GM18951 (cell line): ENCODE measurements around the gene CHCHD1.
"Not testable (repeated sequence)": the region's sequence is repeated elsewhere in the genome, so short reads cannot be mapped to it uniquely, and the experiment has no call there.

Experiments
- POLR2A ChIP-seq: IDR thresholded peaks from 4 replicates; pipeline ENCODE4 v1.6.1; 2011; ENCODE audit warnings: mild to moderate bottlenecking; ENCODE audit not compliant: insufficient read length, insufficient read depth; ENCODE audit errors: extremely low read depth
- in situ Hi-C: fragments of 300-500 bp; cut with MboI; formaldehyde crosslinking; loops from one replicate; pipeline ENCODE4 v1.12.0; 2022; ENCODE audit warnings: low sequenced_read_pairs, mixed read lengths, inconsistent platforms; ENCODE audit not compliant: unreplicated experiment

Gene CHCHD1

DNA sequence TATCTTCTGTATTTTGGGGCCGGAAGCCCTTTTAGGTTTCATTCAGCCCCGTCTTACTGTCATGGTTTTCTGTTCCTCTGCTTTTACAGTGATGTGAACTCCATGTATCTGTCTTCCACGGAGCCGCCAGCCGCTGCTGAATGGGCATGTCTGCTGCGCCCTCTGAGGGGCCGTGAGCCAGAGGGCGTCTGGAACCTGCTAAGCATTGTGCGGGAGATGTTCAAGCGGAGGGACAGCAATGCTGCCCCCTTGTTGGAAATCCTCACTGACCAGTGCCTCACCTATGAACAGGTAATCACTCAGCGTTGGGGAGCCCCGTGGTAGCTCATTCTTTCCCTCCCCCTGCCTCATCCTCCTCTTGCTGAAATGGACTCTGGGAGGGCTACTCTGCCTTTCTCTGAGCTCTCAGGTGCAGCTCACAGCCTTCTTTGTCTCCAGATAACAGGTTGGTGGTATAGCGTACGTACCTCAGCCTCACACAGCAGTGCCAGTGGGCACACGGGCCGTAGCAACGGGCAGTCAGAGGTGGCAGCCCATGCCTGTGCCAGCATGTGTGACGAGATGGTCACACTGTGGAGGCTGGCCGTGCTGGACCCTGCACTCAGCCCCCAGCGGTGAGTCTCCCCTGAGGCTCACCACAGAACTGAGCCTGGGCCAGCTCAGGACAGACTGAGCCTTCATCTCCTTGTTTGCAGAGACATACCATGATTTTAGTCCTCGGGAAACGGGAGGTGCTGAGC is 9.2 kb downstream of the CHCHD1 start:
- no peak for TF ChIP-seq POLR2A
- in situ Hi-C loops = no loop called here

DNA sequence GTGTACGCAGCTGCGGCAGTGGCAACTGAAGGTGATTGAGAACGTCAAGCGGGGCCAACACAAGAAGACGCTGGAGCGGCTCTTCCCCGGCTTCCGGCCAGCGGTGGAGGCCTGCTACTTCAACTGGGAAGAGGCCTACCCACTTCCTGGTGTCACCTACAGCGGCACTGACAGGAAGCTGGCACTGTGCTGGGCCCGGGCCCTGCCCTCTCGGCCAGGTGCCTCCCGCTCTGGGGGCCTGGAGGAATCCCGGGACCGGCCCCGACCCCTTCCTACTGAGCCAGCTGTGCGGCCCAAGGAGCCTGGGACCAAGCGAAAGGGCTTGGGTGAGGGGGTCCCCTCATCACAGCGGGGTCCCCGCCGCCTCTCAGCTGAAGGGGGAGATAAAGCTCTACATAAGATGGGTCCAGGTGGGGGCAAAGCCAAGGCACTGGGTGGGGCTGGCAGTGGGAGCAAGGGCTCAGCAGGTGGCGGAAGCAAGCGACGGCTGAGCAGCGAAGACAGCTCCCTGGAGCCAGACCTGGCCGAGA is 10.1 kb downstream of the CHCHD1 start:
- in situ Hi-C loops = no loop called here

GRCh38 chr10:73793456-73793855 is 11.6 kb downstream of the CHCHD1 start:
- in situ Hi-C loops = no loop called here
- TF ChIP-seq POLR2A = no peak

More for the DNA sequence above, 10.1 kb downstream of the CHCHD1 start:
- TF ChIP-seq POLR2A = no peak

DNA sequence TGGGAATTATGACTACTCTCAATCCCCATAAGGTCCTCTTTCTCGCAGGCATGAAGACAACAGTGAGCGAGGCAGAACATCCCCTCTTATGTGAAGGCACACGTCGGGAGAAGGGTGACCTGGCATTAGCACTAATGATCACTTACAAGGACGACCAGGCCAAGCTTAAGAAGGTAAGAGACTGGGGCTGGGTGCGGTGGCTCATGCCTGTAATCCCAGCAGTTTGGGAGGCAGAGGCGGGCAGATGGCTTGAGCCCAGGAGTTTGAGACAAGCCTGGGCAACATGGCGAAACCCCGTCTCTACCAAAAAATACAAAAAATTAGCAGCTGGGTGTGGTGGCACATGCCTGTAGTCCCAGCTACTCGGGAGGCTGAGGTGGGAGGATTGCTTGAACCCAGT is 13.6 kb downstream of the CHCHD1 start:
- in situ Hi-C loops = not testable (repeated sequence)

- in situ Hi-C loops = not testable (repeated sequence)
These were observed 14.2 kb downstream of the CHCHD1 start for GRCh38 chr10:73796035-73796434.

DNA sequence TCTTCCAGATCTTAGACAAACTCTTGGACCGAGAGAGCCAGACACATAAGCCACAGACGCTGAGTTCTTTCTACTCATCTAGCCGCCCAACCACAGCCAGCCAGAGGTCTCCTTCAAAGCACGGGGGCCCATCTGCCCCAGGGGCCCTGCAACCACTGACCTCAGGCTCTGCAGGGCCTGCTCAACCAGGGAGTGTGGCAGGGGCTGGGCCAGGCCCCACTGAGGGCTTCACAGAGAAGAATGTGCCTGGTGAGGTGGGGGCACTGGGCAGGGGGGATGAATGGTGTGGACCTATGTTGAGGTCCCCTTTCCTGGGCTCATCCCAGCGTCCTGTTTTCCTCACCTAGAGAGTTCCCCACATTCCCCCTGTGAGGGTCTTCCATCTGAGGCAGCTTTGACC is 14.9 kb downstream of the CHCHD1 start:
- in situ Hi-C loops = no loop called here
- no peak for TF ChIP-seq POLR2A

GRCh38 chr10:73797324-73798025 is 15.6 kb downstream of the CHCHD1 start:
- TF ChIP-seq POLR2A = no peak
- in situ Hi-C loops = no loop called here

GRCh38 chr10:73798087-73798486 is 16.2 kb downstream of the CHCHD1 start:
- in situ Hi-C loops = no loop called here
- no peak for TF ChIP-seq POLR2A

DNA sequence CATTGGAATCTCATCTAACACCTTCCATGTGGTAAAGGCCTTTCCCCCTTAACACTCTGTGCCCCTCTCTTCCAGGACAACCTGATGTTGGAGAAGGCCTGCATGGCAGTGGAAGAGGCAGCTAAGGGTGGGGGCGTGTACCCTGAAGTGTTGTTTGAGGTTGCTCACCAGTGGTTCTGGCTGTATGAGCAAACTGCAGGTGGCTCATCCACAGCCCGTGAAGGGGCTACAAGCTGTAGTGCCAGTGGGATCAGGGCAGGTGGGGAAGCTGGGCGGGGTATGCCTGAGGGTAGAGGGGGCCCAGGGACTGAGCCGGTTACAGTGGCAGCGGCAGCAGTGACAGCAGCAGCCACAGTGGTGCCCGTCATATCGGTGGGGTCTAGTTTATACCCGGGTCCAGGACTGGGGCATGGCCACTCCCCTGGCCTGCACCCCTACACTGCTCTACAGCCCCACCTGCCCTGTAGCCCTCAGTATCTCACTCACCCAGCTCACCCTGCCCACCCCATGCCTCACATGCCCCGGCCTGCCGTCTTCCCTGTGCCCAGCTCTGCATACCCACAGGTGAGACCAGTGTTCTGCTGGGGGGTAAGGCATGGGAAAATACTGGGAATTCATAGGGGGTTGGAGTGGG is 17.2 kb downstream of the CHCHD1 start:
- in situ Hi-C loops = no loop called here
- TF ChIP-seq POLR2A = no peak

- no peak for TF ChIP-seq POLR2A
- in situ Hi-C loops = no loop called here
These were observed 18.2 kb downstream of the CHCHD1 start for GRCh38 chr10:73799899-73800559.

DNA sequence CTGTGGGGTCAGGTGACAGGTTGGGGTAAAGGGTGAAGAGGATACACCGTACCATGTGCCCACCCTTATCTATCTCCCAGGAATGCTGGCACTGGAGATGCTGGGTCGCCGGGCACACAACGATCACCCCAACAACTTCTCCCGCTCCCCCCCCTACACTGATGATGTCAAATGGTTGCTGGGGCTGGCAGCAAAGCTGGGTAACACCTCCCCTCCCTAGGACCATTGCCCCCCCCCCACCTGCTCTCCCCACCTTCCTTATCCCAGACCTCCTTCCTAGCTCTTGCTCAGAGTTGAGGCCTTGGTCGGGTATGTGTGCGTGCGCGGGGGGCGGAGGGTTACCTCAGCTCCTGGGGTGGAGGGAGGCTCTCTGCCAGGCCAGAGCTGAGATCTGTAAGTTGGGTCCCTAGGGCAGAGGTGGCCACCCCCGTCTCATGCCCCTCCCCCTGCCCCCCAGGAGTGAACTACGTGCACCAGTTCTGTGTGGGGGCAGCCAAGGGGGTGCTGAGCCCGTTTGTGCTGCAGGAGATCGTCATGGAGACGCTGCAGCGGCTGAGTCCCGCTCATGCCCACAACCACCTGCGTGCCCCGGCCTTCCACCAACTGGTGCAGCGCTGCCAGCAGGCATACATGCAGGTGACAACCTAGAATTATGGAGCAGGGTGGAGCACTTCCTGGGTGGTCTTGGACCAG is 18.9 kb downstream of the CHCHD1 start:
- TF ChIP-seq POLR2A = no peak
- in situ Hi-C loops = no loop called here

- no peak for TF ChIP-seq POLR2A
- in situ Hi-C loops = no loop called here
These were observed 19.4 kb downstream of the CHCHD1 start for GRCh38 chr10:73801253-73801590.

- in situ Hi-C loops = no loop called here
- no peak for TF ChIP-seq POLR2A
These were observed 20.6 kb downstream of the CHCHD1 start for GRCh38 chr10:73802276-73802991.
